NCI-H345 (cell line): ENCODE data around the gene ELP1.
"Not testable (repeated sequence)": the region's sequence is repeated elsewhere in the genome, so short reads cannot be mapped to it uniquely, and the experiment has no call there.

Source experiments
- DNase-seq: peaks from one replicate; lab custom pipeline; 2025; lab: John Stamatoyannopoulos, UW

The ELP1 gene

GRCh38 chr9:108854094-108854493 lies 79.8 kb downstream of the ELP1 start:
- DNase-seq: no peak

GRCh38 chr9:108852079-108852478 lies 81.8 kb downstream of the ELP1 start:
- DNase-seq: no peak

DNA sequence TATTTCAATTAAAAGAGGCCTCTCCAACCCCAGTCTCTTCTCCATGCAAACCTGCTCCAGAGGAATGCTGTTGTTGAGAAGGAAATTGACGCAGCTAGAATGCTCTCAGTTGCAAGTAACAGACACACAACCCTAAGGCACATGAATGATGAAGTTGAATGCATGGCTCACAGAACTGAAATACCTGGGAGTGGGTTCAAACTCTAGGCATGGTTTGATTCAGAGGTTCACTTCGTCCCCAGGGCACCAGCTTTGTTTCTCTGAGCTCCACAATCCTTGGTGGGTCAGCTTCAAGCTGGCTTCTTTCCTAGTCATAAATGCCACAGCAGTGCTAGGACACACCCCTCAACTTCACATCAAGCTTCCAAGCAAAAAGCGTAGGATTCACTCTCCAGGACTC lies 82.8 kb downstream of the ELP1 start:
- DNase-seq: no peak

DNA sequence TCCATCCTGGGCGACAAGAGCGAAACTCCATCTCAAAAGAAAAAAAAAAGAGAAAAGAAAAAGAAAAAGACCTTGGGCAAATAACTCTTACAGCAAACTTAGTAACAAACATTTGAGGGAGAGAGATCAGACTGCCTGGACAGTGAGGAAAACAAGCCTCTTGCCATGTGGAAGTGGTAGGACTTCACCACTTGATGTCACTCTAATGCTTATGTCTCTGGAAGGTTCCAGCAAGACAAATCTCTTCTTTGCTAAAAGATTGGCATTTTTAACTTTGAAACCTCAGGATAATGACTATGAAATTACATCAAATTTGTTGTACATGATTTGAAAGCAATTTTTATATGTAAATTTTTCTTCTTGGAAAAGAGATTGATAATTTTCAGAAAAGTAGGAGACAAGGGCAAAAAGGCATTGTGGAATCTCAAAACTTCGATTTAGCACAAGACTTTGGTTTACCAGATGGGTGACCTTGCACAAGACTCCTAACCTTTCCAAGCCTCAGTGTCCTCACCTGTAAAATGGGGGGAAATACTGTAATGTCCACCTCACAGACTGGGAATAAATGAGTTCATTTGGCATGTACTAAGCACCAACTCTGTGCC lies 83.5 kb downstream of the ELP1 start:
- DNase-seq: peak; percentile 7

DNA sequence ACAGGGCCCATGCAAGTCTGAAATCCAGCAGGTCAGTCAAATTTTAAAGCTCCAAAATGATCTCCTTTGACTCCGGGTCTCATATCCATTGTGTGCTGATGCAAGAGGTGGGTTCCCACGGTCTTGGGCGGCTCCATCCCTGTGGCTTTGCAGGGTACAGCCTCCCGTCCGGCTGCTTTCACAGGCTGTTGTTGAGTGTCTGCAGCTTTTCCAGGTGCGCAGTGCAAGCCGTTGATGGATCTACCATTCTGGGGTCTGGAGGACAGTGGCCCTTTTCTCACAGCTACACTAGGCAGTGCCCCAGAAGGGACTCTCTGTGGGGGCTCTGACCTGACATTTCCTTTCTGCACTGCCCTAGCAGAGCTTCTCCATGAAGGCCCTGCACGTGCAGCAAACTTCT lies 85.6 kb downstream of the ELP1 start:
- peak; percentile 22 for DNase-seq

DNA sequence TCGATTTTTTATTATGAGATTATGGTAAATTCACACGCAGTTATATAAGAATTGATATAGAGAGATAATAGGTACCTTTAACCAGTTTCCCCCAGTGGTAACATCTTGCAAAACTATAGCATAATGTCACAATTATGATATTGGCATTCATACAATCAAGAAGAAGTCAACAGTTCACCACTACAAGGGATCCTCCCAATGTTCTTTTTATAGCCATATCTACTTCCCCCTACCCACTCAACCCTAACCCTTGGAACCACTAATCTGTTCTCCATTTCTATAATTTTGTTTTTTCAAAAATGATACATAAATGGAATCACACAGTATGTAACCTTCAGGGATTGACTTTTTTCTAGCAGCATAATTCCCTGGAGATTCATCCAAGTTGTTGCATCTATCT lies 88.0 kb downstream of the ELP1 start:
- no peak for DNase-seq

GRCh38 chr9:108845507-108845906 lies 88.4 kb downstream of the ELP1 start:
- DNase-seq: no peak

DNA sequence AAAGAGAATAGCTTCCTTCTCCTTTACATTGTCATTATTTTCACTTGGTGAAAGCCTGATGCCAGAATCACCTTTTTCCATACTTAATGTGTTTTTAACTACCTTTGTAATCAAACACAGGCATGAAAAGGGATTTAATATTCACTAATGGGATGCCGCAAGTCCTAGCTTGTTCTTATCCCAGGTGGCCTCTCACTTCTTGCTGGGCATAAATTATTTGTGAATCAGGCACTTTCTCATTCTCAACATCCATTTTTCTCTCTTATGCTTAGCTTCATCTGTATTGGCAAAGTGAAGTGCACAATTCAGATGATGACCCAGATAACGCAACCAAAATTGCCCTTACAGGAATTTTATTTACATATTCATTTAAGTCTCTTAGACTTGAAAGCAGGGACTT lies 89.1 kb downstream of the ELP1 start:
- peak; percentile 66 for DNase-seq

DNA sequence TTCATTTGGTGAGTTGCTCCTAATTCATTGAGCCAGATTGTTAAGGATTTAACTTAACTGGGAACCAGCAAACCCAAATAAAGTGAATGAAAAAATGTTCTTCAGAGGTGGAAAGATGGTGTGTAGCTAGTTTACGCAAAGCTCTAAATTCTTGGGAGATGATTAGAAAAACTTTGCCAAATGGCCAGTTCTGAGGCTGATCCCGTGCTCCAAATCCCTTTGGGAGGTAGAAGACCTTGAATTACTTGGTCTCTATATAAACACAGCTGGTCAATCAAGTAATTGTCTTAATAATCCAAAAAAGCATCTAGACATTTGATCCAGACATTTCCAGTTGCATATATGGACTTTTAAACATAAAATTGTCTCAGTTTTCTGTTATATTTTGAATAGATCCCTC lies 89.5 kb downstream of the ELP1 start:
- DNase-seq: no peak

DNA sequence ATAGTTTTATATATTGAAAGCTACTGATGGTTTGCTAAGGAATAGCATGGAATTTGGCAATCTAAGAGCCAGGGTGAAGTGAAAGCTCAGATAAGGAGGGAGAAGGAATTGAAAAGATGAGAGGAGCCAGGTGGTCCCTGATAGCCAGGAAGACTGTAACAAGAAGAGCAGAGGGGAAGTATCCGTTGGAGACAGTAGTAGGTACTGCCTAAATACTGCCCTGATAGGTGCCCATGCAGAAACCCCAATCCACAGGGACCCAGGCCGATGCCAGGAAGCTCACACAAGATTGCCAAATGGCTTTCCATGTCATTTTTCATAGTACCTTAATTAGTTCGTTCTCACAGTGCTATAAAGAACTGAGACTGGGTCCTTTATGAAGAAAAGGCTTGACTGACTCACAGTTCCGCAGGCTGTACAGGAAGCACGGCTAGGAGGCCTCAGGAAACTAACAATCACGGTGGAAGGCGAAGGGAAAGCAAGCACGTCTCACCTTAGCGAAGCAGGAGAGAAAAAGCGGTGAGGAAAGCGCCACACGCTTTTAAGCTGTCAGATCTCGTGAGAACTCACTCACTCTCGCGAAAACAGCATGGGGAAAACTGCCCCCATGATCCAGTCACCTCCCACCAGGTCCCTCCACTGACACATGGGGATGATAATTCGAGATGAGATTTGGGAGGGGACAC lies 91.2 kb downstream of the ELP1 start:
- DNase-seq: no peak

DNA sequence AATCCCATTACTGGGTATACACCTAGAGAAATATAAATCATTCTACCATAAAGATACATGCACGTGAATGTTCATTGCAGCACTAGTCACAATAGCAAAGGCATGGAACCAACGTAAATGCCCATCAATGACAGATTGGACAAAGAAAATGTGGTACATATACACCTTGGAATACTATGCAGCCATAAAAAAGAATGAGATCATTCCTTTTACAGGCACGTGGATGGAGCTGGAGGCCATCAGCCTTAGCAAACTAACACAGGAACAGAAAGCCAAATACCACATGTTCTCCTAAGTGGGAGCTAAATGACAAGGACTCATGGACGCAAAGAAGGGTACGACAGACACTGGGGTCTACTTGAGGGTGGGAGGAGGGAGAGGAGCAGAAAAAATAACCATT lies 94.4 kb downstream of the ELP1 start:
- not testable (repeated sequence) for DNase-seq

GRCh38 chr9:108838017-108838416 lies 95.9 kb downstream of the ELP1 start:
- no peak for DNase-seq

DNA sequence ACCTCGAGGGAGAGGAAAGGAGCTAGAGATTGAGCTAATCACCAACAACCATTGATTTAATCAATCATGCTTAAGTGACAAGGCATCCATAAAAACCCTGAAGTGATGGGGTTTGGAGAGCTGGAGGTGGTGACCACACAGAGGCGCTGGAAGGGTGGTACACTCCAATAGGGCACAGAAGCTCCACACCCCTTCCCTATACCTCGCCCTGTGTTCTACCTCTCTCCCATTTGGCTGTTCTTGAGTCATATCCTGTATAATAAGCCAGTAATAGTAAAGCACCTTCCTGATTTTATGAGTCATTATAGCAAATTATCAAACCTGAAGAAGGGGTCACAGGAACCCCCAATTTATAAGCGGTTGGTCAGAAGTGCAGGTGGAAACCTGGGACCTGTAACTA lies 96.4 kb downstream of the ELP1 start:
- DNase-seq: no peak

DNA sequence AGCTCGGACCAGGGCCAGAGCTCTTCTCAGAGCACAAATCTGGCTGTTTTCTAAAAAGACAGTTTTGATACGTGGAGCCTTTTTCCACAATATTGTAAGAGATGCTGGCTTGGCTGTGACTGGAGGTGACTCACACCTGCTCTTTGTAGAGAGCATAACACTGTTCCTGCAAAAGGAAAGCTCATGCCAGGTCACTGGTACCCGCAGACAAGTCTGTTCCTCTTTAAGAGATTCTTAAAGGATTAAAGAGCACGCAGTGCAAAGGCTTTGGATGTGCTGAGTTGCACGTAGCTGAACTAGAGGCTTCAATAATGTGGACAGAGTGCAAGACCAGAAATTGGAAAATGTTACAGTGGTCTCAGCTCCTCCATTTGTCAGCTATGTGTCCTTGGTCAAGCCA lies 97.1 kb downstream of the ELP1 start:
- DNase-seq: no peak

GRCh38 chr9:108836319-108836718 lies 97.6 kb downstream of the ELP1 start:
- no peak for DNase-seq

- no peak for DNase-seq
These were observed 98.1 kb downstream of the ELP1 start for GRCh38 chr9:108835831-108836230.

- no peak for DNase-seq
These were observed 98.8 kb downstream of the ELP1 start for GRCh38 chr9:108834959-108835665.

- no peak for DNase-seq
These were observed 101.8 kb downstream of the ELP1 start for GRCh38 chr9:108832179-108832500.

DNA sequence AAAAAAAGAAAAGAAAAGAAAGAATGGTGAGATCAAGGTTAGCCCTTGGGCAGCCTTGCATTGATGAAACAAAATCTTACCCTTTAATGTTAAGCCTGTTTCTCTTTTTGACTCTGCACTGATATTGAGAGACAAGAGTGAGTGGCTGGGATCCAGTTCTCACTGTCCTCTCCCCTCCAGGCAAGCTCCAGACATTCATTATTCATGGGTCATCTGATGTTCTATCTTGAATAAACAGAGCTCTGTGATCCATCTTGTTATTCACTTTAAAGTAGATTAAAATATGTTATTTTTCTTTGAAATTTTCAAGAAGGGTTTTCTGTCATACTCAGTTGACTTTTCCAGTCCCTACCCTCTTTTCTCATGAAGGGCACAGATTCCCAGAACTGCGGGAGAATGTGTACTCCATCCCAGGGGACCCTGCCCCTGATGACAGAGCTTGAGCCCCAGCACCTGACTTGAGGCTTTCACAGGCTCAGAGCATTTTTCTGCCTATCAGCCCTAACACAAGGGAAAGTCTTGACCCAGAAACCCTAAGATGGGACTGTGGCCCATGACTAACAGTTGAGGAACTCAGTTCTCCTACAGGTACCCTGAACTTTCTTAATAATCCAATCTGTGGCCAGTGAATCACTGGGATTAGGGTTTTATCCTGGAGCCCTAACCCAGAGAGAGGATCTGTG lies 102.3 kb downstream of the ELP1 start:
- DNase-seq: no peak

DNA sequence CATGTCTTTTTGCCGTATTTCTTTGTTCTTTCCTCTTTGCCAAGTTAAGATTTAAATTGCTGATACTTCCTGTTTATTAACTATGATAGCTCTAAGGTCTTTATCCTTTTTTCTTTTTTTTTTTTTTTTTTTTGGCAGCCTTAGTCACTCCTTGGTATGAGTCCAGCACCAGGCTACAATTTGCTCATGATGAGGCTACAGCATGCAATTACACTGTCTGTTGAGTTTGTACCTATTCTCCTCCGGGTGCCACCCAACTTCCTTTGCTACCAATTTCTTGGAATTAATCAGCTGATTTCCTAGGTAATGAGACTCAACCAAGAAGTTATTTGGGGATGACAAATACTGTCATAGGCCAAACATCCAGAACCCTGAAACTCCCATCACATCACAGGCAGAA lies 103.7 kb downstream of the ELP1 start:
- DNase-seq: no peak

DNA sequence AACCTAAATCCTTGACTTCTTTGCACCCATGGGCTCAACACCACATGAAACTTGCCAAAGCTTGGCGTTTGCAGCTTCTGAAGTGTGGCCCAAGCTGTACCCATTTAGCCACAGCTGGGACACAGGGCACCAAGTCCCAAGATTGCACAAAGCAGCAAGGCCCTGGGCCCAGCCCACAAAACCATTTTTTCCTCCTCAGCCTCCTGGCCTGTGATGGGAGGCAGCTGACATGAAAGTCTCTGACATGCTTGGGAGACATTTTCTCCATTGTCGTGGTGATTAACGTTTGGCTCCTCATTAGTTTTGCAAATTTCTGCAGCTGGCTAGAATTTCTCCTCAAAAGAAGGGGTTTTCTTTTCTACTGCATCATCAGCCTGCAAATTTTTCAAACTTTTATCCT lies 110.1 kb downstream of the ELP1 start:
- DNase-seq: no peak
